Mucosa of rectum (tissue), 2 donors: Measurements from ENCODE around the gene MBOAT7.
"Not testable (repeated sequence)": the region's sequence is repeated elsewhere in the genome, so short reads cannot be mapped to it uniquely, and the experiment has no call there.

Experiments
- H3K27ac ChIP-seq, 2 donors: one replicate each; pipeline ENCODE4 v1.7.0; 2013; ENCODE audit warnings: inconsistent platforms in 2 of 2, low read depth in 2 of 2, low read length in 2 of 2
- H3K27me3 ChIP-seq, 2 donors: one replicate each; pipeline ENCODE4 v1.7.0; 2013; ENCODE audit warnings: low read length in 2 of 2; ENCODE audit not compliant: control insufficient read depth in 2 of 2, insufficient read depth in 2 of 2
- H3K36me3 ChIP-seq, 2 donors: one replicate each; pipeline ENCODE4 v1.7.0; 2013; ENCODE audit warnings: low read length in 2 of 2; ENCODE audit not compliant: control insufficient read depth in 2 of 2, insufficient read depth in 2 of 2
- H3K4me1 ChIP-seq, 2 donors: one replicate each; pipeline ENCODE4 v1.7.0; 2013; ENCODE audit warnings: low read length in 2 of 2, mild to moderate bottlenecking in 1 of 2; ENCODE audit not compliant: control insufficient read depth in 2 of 2, insufficient read depth in 2 of 2
- H3K4me3 ChIP-seq, 2 donors: one replicate each; pipeline ENCODE4 v1.7.0; 2013; ENCODE audit warnings: low read length in 2 of 2
- H3K9ac ChIP-seq, 2 donors: one replicate each; pipeline ENCODE4 v1.7.0; 2013; ENCODE audit warnings: low read length in 2 of 2, low read depth in 1 of 2, mild to moderate bottlenecking in 1 of 2
- H3K9me3 ChIP-seq, 2 donors: one replicate each; pipeline ENCODE4 v1.7.0; 2013; ENCODE audit warnings: low read length in 2 of 2; ENCODE audit not compliant: control insufficient read depth in 2 of 2
- donor health status: healthy.
- donor health status: Normal muscosa, but diverticular disease.

MBOAT7 gene

GRCh38 chr19:54209058-54209810 lies 19.9 kb upstream of the MBOAT7 start:
- Histone ChIP-seq H3K27ac (peak overlapping the region; percentile 82 to 87), H3K4me3 (peak overlapping the region in 1 of 2 donors; percentile 24), H3K9ac (peak overlapping the region; percentile 49 to 69), H3K27me3 (no peaks in the 10 kb centered on the region), H3K4me1 (peaks cover 36 to 61% of the 10 kb centered on the region in 2 donors), H3K36me3 (peaks cover 26 to 41% of the 10 kb centered on the region in 2 donors), H3K9me3 (no peaks in the 10 kb centered on the region)

GRCh38 chr19:54208784-54209057 lies 19.3 kb upstream of the MBOAT7 start:
- peaks cover 36 to 61% of the 10 kb centered on the region in 2 donors for H3K4me1 ChIP-seq

GRCh38 chr19:54207983-54208783 lies 18.8 kb upstream of the MBOAT7 start:
- Histone ChIP-seq H3K9me3 (no peaks in the 10 kb centered on the region), H3K36me3 (peaks cover 29 to 47% of the 10 kb centered on the region in 2 donors), H3K4me1 (peaks cover 39 to 66% of the 10 kb centered on the region in 2 donors), H3K4me3 (no peak overlapping the region), H3K9ac (no peak overlapping the region), H3K27ac (peak overlapping the region; percentile 82 to 87), H3K27me3 (no peaks in the 10 kb centered on the region)

More at GRCh38 chr19:54208784-54209057, 19.3 kb upstream of the MBOAT7 start:
- H3K9ac ChIP-seq: peak overlapping the region in 1 of 2 donors; percentile 69
- no peaks in the 10 kb centered on the region for H3K9me3 ChIP-seq
- H3K36me3 ChIP-seq: peaks cover 26 to 44% of the 10 kb centered on the region in 2 donors
- no peak overlapping the region for H3K4me3 ChIP-seq
- no peaks in the 10 kb centered on the region for H3K27me3 ChIP-seq
- peak overlapping the region; percentile 82 to 87 for H3K27ac ChIP-seq

GRCh38 chr19:54207676-54207982 lies 18.2 kb upstream of the MBOAT7 start:
- H3K36me3 ChIP-seq: peaks cover 35 to 53% of the 10 kb centered on the region in 2 donors
- H3K9me3 ChIP-seq: no peaks in the 10 kb centered on the region
- H3K27ac ChIP-seq: peak overlapping the region; percentile 67 to 73
- no peak overlapping the region for H3K4me3 ChIP-seq
- H3K27me3 ChIP-seq: no peaks in the 10 kb centered on the region
- H3K9ac ChIP-seq: no peak overlapping the region
- peaks cover 44 to 70% of the 10 kb centered on the region in 2 donors for H3K4me1 ChIP-seq

GRCh38 chr19:54207193-54207592 lies 17.8 kb upstream of the MBOAT7 start:
- H3K4me3 ChIP-seq, H3K27me3 ChIP-seq, H3K9me3 ChIP-seq, H3K9ac ChIP-seq: not testable (repeated sequence)
- peaks cover 49 to 75% of the 10 kb centered on the region in 2 donors for H3K4me1 ChIP-seq
- H3K27ac ChIP-seq: peak overlapping the region; percentile 24 to 67
- H3K36me3 ChIP-seq: peaks cover 38 to 57% of the 10 kb centered on the region in 2 donors

GRCh38 chr19:54206831-54207177 lies 17.4 kb upstream of the MBOAT7 start:
- no peaks in the 10 kb centered on the region for H3K9me3 ChIP-seq
- no peak overlapping the region for H3K4me3 ChIP-seq
- peak overlapping the region; percentile 24 to 67 for H3K27ac ChIP-seq
- H3K36me3 ChIP-seq: peaks cover 38 to 60% of the 10 kb centered on the region in 2 donors
- H3K27me3 ChIP-seq: no peaks in the 10 kb centered on the region
- H3K9ac ChIP-seq: no peak overlapping the region
- peaks cover 53 to 79% of the 10 kb centered on the region in 2 donors for H3K4me1 ChIP-seq

GRCh38 chr19:54206030-54206830 lies 16.9 kb upstream of the MBOAT7 start:
- Histone ChIP-seq H3K36me3 (peaks cover 38 to 66% of the 10 kb centered on the region in 2 donors), H3K4me1 (peaks cover 53 to 79% of the 10 kb centered on the region in 2 donors), H3K9ac (no peak overlapping the region), H3K27me3 (no peaks in the 10 kb centered on the region), H3K9me3 (no peaks in the 10 kb centered on the region), H3K4me3 (no peak overlapping the region), H3K27ac (peak overlapping the region; percentile 3 to 67)

- H3K9me3 ChIP-seq: no peaks in the 10 kb centered on the region
- no peaks in the 10 kb centered on the region for H3K27me3 ChIP-seq
- H3K36me3 ChIP-seq: peaks cover 38 to 67% of the 10 kb centered on the region in 2 donors
- peaks cover 45 to 68% of the 10 kb centered on the region in 2 donors for H3K4me1 ChIP-seq
- peak overlapping the region in 1 of 2 donors; percentile 34 for H3K9ac ChIP-seq
- no peak overlapping the region for H3K27ac ChIP-seq
- no peak overlapping the region for H3K4me3 ChIP-seq
Measured at GRCh38 chr19:54204767-54205468, 15.5 kb upstream of the MBOAT7 start.

- Histone ChIP-seq H3K27ac (no peak overlapping the region), H3K9me3 (no peaks in the 10 kb centered on the region), H3K27me3 (no peaks in the 10 kb centered on the region), H3K36me3 (peaks cover 38 to 63% of the 10 kb centered on the region in 2 donors), H3K4me3 (peak overlapping the region in 1 of 2 donors; percentile 92), H3K9ac (peak overlapping the region; percentile 14 to 23), H3K4me1 (peaks cover 30 to 50% of the 10 kb centered on the region in 2 donors)
Measured at GRCh38 chr19:54203151-54203611, 13.8 kb upstream of the MBOAT7 start.
